ENCODE measurements around the gene ST3GAL3. TPM values are rescaled to one million over a fixed set of nuclear protein-coding genes. Genes with fewer than 3 reads are reported as not detected.

ST3GAL3 gene
- polyA plus RNA-seq, 1 donor (not counting 4 experiments of a cell fraction or from before 2014, with no cell fraction given) = 10.0 TPM

DNA sequence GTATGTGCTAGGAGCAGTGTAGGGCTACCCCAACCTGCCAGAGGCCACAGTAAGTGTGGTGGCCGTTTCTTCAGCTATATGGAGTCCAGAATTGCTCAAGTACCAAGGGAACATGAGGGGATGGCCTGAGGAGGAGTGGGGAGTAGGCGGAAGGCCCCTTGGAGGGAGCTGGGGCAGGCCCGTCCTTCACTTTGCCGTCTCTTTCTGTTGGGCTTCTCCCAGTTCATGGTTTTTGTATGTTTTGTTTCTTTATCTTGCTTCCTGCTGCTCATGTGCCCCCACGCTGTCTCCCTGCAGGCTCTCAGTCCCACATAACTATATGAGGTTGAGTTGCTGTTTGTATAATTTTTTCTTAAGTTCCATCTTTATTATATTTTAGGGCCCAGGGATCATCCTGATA is 256.6 kb downstream of the ST3GAL3 start:
- Histone ChIP-seq H3K9me3 (ENCODE audit: control insufficient read depth, low read depth, low read length) (no peaks in the 10 kb centered on the region), H3K9ac (ENCODE audit: control insufficient read depth, extremely low read depth, insufficient read depth, low read length) (no peak overlapping the region), H3K4me3 (ENCODE audit: control insufficient read depth in 2 of 3, extremely low read depth in 1 of 3, insufficient read depth in 2 of 3, low read depth in 1 of 3, low read length in 3 of 3) (no peak overlapping the region), H3K4me2 (ENCODE audit: control insufficient read depth, extremely low read depth, insufficient read depth, low read depth, low read length) (no peak overlapping the region), H4K20me1 (ENCODE audit: control insufficient read depth, extremely low read depth, insufficient read depth, low read length) (no peaks in the 10 kb centered on the region), H2AFZ (ENCODE audit: control insufficient read depth, low read length) (no peak overlapping the region), H3K79me2 (ENCODE audit: control insufficient read depth, insufficient read depth, low read length) (no peaks in the 10 kb centered on the region), H3K9me1 (ENCODE audit: control insufficient read depth, extremely low read depth, insufficient read depth, low read length) (no peaks in the 10 kb centered on the region), H3K4me1 (ENCODE audit: control insufficient read depth, extremely low read depth, insufficient read depth, low read length) (no peaks in the 10 kb centered on the region), H3K27ac (ENCODE audit: control insufficient read depth, insufficient read depth, low read length) (no peak overlapping the region), H3K36me3 (ENCODE audit: control insufficient read depth in 2 of 2, extremely low read depth in 1 of 2, insufficient read depth in 2 of 2, low read length in 2 of 2) (peaks cover 36 to 41% of the 10 kb centered on the region in 2 experiments), H3K27me3 (ENCODE audit: control insufficient read depth, extremely low read depth, insufficient read depth, low read length) (no peaks in the 10 kb centered on the region)
- FAIRE-seq (no peak), DNase-seq (ENCODE audit: low read depth, low spot score) (no peak)
- no peak for TF ChIP-seq EZH2 (IDR thresholded peaks at IDR 0.05; ENCODE audit: low read length)
- TF ChIP-seq, protein P1, sequence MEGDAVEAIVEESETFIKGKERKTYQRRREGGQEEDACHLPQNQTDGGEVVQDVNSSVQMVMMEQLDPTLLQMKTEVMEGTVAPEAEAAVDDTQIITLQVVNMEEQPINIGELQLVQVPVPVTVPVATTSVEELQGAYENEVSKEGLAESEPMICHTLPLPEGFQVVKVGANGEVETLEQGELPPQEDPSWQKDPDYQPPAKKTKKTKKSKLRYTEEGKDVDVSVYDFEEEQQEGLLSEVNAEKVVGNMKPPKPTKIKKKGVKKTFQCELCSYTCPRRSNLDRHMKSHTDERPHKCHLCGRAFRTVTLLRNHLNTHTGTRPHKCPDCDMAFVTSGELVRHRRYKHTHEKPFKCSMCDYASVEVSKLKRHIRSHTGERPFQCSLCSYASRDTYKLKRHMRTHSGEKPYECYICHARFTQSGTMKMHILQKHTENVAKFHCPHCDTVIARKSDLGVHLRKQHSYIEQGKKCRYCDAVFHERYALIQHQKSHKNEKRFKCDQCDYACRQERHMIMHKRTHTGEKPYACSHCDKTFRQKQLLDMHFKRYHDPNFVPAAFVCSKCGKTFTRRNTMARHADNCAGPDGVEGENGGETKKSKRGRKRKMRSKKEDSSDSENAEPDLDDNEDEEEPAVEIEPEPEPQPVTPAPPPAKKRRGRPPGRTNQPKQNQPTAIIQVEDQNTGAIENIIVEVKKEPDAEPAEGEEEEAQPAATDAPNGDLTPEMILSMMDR (optimal IDR thresholded peaks at IDR 0.05 in 1 of 3, IDR thresholded peaks at IDR 0.05 in 1 of 3, conservative IDR thresholded peaks at IDR 0.05 in 1 of 3; ENCODE audit: extremely low read depth in 1 of 3, insufficient read depth in 2 of 3, low read length in 3 of 3) = no peak
- dilution Hi-C loops (cut with MboI; ENCODE audit: extremely low pct_ligation_motif_present, low sequenced_read_pairs) = no loop called here

DNA sequence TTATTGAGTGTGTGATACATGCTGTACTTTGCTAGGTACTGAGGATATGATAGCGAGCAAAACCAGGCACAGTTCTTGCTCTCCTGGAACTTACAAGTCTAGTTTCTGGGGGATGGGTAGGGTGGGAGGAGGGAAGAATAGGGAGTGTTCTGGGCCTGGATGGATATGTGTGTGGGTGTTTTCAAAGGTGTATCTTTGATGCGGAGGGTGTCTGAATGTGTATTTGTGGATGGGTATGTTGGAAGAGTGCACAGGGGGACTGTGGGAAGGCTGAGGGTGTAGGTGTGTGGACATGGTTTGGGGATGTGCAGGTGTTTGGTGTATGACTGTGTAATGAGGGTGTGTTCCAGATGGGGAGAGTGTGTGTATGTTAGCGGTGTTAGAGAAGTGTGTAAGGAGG is 258.0 kb downstream of the ST3GAL3 start:
- H3K79me2 ChIP-seq (ENCODE audit: control insufficient read depth, insufficient read depth, low read length) = peaks cover 4% of the 10 kb centered on the region
- H3K9ac ChIP-seq (ENCODE audit: control insufficient read depth, extremely low read depth, insufficient read depth, low read length) = no peak overlapping the region
- H3K4me2 ChIP-seq (ENCODE audit: control insufficient read depth, extremely low read depth, insufficient read depth, low read depth, low read length) = no peak overlapping the region
- no peaks in the 10 kb centered on the region for H3K9me1 ChIP-seq (ENCODE audit: control insufficient read depth, extremely low read depth, insufficient read depth, low read length)
- H4K20me1 ChIP-seq (ENCODE audit: control insufficient read depth, extremely low read depth, insufficient read depth, low read length) = no peaks in the 10 kb centered on the region
- no peak overlapping the region for H3K4me3 ChIP-seq (ENCODE audit: control insufficient read depth in 2 of 3, extremely low read depth in 1 of 3, insufficient read depth in 2 of 3, low read depth in 1 of 3, low read length in 3 of 3)
- TF ChIP-seq, protein P1 (optimal IDR thresholded peaks at IDR 0.05 in 1 of 3, IDR thresholded peaks at IDR 0.05 in 1 of 3, conservative IDR thresholded peaks at IDR 0.05 in 1 of 3; ENCODE audit: extremely low read depth in 1 of 3, insufficient read depth in 2 of 3, low read length in 3 of 3) = no peak
- TF ChIP-seq EZH2 (IDR thresholded peaks at IDR 0.05; ENCODE audit: low read length) = no peak
- dilution Hi-C loops (cut with MboI; ENCODE audit: extremely low pct_ligation_motif_present, low sequenced_read_pairs) = no loop called here
- H3K27me3 ChIP-seq (ENCODE audit: control insufficient read depth, extremely low read depth, insufficient read depth, low read length) = no peaks in the 10 kb centered on the region
- peaks cover 24 to 34% of the 10 kb centered on the region in 2 experiments for H3K36me3 ChIP-seq (ENCODE audit: control insufficient read depth in 2 of 2, extremely low read depth in 1 of 2, insufficient read depth in 2 of 2, low read length in 2 of 2)
- peaks cover under 1% of the 10 kb centered on the region for H3K4me1 ChIP-seq (ENCODE audit: control insufficient read depth, extremely low read depth, insufficient read depth, low read length)
- FAIRE-seq (no peak), DNase-seq (ENCODE audit: low read depth, low spot score) (no peak)
- no peaks in the 10 kb centered on the region for H3K9me3 ChIP-seq (ENCODE audit: control insufficient read depth, low read depth, low read length)
- H3K27ac ChIP-seq (ENCODE audit: control insufficient read depth, insufficient read depth, low read length) = no peak overlapping the region
- H2AFZ ChIP-seq (ENCODE audit: control insufficient read depth, low read length) = no peak overlapping the region

Data from keratinocyte (primary cell).